Measurements from ENCODE around the gene PAPPA. TPM values are rescaled to one million over a fixed set of nuclear protein-coding genes. Genes with fewer than 3 reads are reported as not detected.
A peak's percentile ranks its signal among the peaks of the same experiment; 100 is the strongest.

PAPPA gene
- total RNA-seq, 3 donors from 2014 or later = 0.61 to 2.5 (median 1.9) TPM

DNA sequence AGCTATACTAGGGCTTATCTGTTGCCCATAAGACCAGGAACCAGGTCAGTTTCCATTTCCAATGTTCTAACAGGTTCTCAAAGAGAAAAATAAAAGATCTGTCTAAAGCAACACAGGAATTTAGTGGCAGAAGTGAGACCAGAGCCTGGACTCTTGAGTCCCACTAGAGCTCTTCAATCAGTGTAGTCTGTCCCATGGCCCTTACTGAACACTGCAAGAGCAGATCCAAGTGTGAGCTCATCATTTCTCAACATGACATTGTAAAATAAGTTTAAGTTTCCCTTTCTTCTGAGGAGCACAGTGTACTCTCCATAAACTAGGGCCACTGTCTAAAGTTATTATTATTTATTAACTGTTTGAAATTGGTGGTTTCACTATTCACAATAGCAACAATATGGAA is 8.6 kb upstream of the PAPPA start:
- H3K36me3 ChIP-seq (ENCODE audit: low read depth) = no peaks in the 10 kb centered on the region
- no peaks in the 10 kb centered on the region for H3K4me1 ChIP-seq (ENCODE audit: low read depth)
- H3K4me3 ChIP-seq = no peak overlapping the region
- ATAC-seq = no peak
- no peaks in the 10 kb centered on the region for H3K9me3 ChIP-seq
- no peak for DNase-seq
- TF ChIP-seq CTCF (IDR thresholded peaks at IDR 0.05) = no peak
- intact Hi-C loops (cut with DNase I, micrococcal nuclease) = no loop called here

GRCh38 chr9:116147821-116148220 is 5.8 kb upstream of the PAPPA start:
- no peaks in the 10 kb centered on the region for H3K4me1 ChIP-seq (ENCODE audit: low read depth)
- no peak overlapping the region for H3K4me3 ChIP-seq
- no peaks in the 10 kb centered on the region for H3K9me3 ChIP-seq
- TF ChIP-seq CTCF (IDR thresholded peaks at IDR 0.05) = no peak
- intact Hi-C loops (cut with DNase I, micrococcal nuclease) = no loop called here
- H3K36me3 ChIP-seq (ENCODE audit: low read depth) = no peaks in the 10 kb centered on the region
- no peak for ATAC-seq
- DNase-seq = no peak

DNA sequence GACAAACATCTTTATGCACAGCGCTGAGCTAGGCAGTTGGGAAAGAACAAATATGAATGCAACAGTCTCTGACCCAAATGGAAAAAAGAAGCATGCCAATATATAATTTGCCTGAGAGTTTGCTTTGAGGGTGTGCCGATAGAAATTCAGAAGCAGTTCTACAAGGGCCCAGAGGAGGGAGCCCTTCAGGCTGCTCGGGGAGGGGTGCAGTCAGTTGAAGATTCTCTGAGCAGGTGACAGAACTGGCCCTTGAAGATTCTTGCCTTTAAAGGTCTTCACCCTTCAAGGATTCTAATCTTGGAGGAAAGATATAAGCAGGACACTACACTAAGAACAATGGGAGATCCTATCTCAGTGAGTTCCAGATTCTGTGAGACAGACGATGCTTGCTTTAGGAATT is 3.7 kb upstream of the PAPPA start:
- H3K9me3 ChIP-seq = no peaks in the 10 kb centered on the region
- peak; percentile 57 for TF ChIP-seq CTCF (IDR thresholded peaks at IDR 0.05)
- intact Hi-C loops (cut with DNase I, micrococcal nuclease) = loop anchor here in 1 of 2 donors (10.0 kb wide), 1 partner anchor 345 kb away; no protein-coding TSS in a partner anchor
- peak; percentile 81 for ATAC-seq
- H3K4me3 ChIP-seq = no peak overlapping the region
- peaks cover 5% of the 10 kb centered on the region for H3K4me1 ChIP-seq (ENCODE audit: low read depth)
- no peaks in the 10 kb centered on the region for H3K36me3 ChIP-seq (ENCODE audit: low read depth)
- peak in 2 of 3 donors; percentile 25 to 43 for DNase-seq

DNA sequence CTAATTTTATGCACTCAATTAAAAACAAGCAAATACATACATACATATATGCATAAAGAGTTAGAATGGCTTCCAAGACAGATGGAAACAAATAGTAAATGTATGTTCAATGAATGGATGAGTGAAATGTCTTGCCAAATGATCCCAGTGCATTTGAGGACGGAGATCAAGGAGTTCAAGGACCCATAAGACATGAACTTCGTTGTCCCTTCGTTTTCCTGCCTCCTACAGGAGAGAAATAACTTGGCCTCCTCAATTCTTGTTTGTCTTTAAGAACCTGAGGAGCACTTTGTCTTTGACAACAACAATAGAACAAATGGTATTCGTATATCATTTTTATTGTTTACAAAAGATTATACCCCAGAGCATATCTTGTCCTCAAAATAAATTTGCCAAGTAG is 2.4 kb upstream of the PAPPA start:
- ATAC-seq = no peak
- no peak for TF ChIP-seq CTCF (IDR thresholded peaks at IDR 0.05)
- Histone ChIP-seq H3K4me1 (ENCODE audit: low read depth) (peaks cover 6% of the 10 kb centered on the region), H3K9me3 (no peaks in the 10 kb centered on the region), H3K4me3 (no peak overlapping the region), H3K36me3 (ENCODE audit: low read depth) (no peaks in the 10 kb centered on the region)
- intact Hi-C loops (cut with DNase I, micrococcal nuclease) = loop anchor here in 1 of 2 donors (10.0 kb wide), 1 partner anchor 344 kb away; no protein-coding TSS in a partner anchor
- DNase-seq = no peak

DNA sequence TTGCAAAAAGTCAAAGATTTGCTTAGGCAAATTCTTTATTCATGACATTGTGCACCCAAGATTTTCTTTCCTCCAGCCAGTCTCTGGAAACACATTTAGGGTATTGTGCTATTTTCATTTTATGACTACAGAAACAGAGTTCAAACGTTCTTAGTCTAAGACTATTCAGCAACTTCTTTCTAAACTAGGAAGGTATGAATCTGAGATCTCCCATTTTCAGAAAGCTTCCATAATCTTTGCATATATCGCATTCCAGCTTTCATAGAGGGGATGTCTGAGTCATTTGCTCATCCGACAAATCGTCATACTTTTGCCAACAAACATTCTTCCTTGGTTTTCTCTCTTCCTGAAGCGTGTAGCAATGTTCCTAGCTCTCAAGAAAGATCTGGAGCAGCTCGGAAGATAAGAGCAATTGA is 1.6 kb upstream of the PAPPA start:
- TF ChIP-seq CTCF (IDR thresholded peaks at IDR 0.05) = no peak
- DNase-seq (no peak), ATAC-seq (no peak)
- Histone ChIP-seq H3K36me3 (ENCODE audit: low read depth) (no peaks in the 10 kb centered on the region), H3K4me3 (no peak overlapping the region), H3K4me1 (ENCODE audit: low read depth) (peaks cover 10% of the 10 kb centered on the region), H3K9me3 (no peaks in the 10 kb centered on the region)
- intact Hi-C loops (cut with DNase I, micrococcal nuclease) = loop anchor here in 1 of 2 donors (10.0 kb wide), 1 partner anchor 343 kb away; no protein-coding TSS in a partner anchor

DNA sequence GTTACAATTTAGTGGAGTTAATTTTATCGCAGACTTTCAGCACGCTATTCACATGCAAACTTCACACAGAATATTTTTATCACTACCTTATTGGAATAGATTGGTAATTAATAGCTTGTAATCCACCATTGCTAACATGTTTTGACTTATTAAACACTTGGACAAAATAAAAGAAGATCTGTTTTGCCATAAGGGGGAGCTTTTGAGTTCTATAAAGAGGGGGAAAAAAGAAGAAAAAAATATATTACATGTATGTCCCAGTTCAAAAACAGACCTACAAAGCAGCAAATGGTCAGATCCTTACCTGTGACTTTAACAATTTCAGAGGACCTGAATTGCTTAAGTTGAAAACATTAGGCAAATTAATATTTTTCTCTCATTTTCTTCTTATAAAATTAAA is 1.2 kb upstream of the PAPPA start:
- Histone ChIP-seq H3K4me1 (ENCODE audit: low read depth) (peaks cover 11% of the 10 kb centered on the region), H3K9me3 (no peaks in the 10 kb centered on the region), H3K4me3 (no peak overlapping the region), H3K36me3 (ENCODE audit: low read depth) (no peaks in the 10 kb centered on the region)
- TF ChIP-seq CTCF (IDR thresholded peaks at IDR 0.05) = no peak
- DNase-seq (no peak), ATAC-seq (no peak)
- intact Hi-C loops (cut with DNase I, micrococcal nuclease) = loop anchor here in 1 of 2 donors (10.0 kb wide), 1 partner anchor 342 kb away; no protein-coding TSS in a partner anchor
